Transverse colon (tissue), 3 donors: ENCODE measurements around the gene SYPL2.

Source experiments
- CTCF ChIP-seq, 5 experiments: fragments of 200-600 bp in 3 of 5; fragments of 450-650 bp in 2 of 5; sonication (generic) in 3 of 5; IDR thresholded peaks; 1 replicate in 2 of 5; 2 replicates in 3 of 5; pipeline ENCODE4 v1.5.1; 2016 to 2017; ENCODE audit warnings: antibody characterized with exemption in 5 of 5, inconsistent platforms in 3 of 5, mild to moderate bottlenecking in 2 of 5, moderate library complexity in 1 of 5
- POLR2A ChIP-seq: fragments of 450-650 bp; IDR thresholded peaks from one replicate; pipeline ENCODE4 v1.6.1; 2016; ENCODE audit warnings: antibody characterized with exemption, mild to moderate bottlenecking, moderate library complexity

- no peak for TF ChIP-seq CTCF (IDR thresholded peaks at IDR 0.05)
- TF ChIP-seq POLR2A, result no peak
Measured at GRCh38 chr1:109529881-109530456, 63.6 kb downstream of the SYPL2 start.
